ENCODE measurements around the gene DNASE1L1.
A peak's percentile ranks its signal among the peaks of the same experiment; 100 is the strongest.

The DNASE1L1 gene, protein sequence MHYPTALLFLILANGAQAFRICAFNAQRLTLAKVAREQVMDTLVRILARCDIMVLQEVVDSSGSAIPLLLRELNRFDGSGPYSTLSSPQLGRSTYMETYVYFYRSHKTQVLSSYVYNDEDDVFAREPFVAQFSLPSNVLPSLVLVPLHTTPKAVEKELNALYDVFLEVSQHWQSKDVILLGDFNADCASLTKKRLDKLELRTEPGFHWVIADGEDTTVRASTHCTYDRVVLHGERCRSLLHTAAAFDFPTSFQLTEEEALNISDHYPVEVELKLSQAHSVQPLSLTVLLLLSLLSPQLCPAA

DNA sequence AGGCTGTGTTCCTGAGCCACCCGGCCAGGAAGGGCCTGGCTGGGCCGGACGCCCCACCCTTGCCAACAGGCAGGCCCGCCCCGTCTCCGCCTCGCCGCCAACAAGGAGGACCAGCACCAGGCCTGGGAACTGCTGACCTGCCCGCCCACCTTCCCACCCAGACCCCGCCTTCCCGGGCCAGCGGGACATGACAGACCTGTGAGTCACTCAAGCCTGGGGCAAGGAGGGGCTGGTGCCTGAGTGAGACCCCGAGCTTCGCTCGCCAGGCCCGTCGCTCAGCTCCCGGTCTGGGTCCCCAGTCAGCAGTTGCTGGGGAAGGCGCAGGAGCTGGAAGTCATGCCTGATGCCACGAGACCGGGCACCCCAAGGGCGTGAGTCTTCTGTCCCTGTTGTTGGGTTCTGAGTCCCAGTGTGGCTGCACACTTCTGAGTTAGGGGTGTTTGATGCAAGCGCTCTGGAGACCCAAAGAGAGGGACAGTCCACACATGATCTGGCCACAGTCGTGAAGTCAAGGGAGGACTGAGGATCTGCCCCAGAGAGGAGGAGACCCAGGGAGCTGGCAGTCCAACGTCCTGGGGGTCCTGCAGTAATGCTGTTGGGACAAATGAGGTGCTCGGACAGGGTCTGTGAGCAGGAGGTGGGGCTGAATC, at the start of gene DNASE1L1:
Gene DNASE1L1 (minus strand): TSS at position 33 of the 650 bp plus-strand sequence. CDS start 3,686 bp downstream, outside the sequence.
- peak; percentile 93 for DNase-seq

DNA sequence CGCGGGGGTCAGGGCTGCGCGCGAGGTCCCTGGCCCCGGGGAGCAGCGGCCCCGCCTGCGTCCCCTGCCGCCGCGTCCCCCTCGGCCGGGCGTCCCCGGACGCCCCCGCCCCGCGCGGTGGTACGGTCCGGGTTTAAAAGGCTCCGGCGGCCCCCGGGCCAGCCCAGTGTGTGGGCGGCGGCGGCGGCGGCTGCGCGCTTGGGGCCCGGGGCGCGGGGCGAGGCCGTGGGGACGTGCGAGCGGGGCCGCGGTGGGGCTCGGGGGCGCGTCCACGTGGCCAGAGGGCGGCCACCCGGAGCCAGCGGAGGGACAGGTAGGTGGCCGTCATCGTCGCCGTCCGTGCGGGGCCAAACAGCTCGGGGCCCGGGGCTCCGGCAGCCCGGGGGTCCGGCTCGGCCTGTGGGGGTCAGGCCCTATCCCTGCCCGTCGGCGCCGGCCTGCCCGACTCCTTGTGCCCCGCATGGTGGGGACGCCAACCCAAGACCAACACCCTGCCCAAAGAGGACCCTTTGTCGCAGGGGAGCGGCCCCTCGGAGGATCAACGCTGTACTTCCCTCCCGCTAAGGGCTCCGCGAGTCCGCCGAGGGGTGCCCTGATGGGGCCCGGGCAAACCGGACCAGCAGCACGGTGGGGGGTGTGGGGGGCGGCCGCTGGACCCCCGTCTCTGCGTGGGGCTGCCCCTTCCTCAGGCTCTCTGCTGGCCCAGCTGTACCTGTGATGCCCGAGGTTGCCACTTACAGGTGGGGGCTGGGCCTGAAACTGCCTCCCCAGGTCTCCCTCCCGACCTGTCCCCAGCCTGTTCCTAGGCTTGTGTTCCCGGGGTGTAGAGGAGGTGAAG, 49.3 kb upstream of the DNASE1L1 start, which contains the start of gene PLXNA3:
Gene PLXNA3 (plus strand): TSS at position 166 of the 838 bp plus-strand sequence. CDS start 1,903 bp downstream, outside the sequence.
- DNase-seq = peak; percentile 29

DNA sequence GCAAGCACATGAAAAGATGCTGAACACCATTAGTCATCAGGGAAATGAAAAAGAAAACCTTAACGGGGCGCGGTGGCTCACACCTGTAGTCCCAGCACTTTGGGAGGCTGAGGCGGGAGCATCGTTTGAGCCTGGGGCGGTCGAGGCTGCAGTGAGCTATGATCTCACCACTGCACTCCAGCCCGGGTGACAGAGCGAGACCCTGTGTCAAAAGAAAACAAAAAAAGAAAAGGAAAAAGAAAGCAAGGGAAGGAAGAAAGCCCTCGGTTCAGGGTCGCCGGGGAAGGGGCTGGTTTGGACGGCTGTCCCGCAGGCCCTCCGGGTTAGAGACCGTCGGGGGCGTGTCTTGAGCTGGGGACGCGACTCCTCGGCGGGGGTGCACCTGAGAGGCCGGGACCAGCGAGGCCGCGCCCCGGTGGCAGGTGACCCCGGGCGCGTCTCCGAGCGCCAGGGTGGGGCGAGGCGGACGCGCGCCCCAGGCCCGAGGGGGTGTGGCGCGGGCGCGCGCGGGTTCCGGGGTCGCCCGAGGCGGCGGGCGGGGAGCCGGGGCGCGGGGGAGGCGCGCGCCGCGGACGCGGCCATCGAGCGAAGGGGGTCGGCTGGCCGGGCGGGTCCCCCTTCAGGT, 48.5 kb upstream of the DNASE1L1 start:
- DNase-seq = peak; percentile 18

DNA sequence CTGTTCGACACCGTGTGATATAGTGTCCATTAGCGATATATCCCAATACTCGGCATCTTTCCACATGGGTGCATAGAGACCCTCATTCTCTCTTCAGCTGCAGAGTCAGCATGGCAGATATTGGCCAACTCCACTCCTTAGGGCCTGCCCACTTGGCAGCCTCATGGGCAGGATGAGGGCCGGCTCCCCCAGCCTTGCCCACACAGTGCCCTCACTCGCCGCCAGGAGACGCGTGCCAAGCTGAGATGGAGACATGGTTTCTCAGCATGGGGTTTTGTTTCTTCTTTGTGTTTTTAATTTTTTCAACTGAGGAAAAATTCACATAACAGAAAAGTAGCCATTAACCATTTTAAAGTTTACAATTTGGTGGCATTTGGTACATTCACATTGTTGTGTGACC, 43.8 kb upstream of the DNASE1L1 start:
- DNase-seq = no peak

DNA sequence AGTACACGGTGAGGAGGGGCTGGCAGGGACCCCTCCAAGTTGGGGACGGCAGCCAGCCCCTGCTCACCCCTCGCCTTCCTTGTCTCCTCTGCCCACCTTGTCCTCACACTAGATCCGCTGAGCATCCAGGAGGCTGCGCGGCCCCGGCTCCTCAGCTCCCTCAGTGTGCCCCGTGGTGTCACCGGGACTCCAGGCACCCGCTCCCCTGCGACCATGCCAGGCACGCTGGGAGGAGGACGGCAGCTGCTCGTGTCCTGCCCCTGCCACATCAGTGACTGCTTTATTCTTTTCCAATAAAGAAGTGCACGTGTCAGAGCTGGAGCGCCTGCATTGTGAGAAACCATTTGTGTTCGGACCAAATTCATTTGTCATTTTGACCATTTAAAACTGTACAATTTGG, 41.3 kb upstream of the DNASE1L1 start:
- no peak for DNase-seq

DNA sequence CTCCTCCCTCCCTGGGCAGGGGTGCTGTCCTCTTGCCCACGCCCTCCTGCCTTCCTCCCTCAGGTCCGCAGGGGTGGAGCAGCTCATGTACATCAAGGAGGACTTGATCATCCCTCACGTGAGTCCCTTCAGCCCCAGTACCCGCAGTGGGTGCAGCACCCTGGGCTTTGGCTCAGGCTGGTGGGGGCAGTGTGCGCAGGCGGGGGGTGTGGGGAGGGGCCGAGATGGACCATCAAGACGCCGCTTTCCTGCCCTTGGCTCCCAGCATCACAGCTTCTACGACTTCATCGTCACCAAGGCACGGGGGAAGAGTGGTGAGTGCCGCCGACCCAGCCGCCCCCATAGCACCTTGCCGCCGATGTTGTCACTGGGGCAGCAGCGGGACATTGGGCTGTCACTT, 40.6 kb upstream of the DNASE1L1 start:
- no peak for DNase-seq

DNA sequence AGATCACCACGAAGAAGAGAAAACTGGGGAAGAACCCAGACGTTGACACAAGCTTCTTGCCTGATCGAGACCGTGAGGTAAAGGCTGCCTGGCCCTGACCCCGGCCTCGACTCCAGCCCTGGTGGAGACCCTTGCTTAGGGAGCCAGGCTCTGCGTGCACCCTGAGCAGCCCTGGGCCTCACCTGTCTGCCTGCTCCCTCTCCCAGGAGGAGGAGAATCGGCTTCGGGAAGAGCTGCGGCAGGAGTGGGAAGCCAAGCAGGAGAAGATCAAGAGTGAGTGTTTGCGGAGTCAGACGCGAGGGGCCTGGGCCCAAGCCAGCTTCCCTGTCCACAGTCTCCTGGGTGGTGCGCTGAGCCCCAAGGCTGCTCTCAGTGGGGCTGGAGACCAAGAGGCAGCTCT, 39.4 kb upstream of the DNASE1L1 start:
- DNase-seq = no peak

DNA sequence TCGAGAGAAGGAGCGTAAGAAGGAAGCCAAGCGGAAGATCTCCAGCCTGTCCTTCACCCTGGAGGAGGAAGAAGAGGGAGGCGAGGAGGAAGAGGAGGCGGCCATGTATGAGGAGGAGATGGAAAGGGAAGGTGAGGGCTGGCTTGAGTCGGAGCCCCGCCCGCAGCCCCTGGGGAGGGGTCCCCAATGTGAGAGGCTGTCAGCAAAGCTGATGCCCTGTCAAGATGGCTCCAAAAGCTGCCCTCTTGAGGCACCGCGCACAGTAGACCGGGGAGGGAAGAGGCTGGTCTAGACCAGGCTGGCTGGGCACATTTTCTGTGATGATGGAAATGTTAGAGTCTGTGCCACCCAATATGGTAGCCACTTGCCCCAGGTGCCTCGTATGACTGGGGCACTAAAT, 37.4 kb upstream of the DNASE1L1 start:
- no peak for DNase-seq

DNA sequence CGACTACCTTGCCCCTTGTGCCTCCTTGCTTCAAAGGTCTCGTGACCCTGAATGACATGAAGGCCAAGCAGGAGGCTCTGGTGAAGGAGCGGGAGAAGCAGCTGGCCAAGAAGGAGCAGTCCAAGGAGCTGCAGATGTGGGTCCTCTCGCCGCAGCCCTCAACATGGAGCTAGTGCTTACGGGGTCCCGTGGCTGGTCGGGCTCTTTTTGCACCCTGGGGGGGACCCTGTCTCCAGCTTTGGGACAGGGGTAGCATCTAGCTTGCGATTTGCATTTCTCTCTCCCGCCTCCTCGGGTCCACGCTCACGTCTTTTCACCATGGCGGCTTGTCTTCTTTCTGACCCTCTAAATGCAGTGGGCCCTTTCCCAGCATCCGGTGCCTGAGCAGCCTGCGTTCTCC, 36.7 kb upstream of the DNASE1L1 start:
- no peak for DNase-seq

DNA sequence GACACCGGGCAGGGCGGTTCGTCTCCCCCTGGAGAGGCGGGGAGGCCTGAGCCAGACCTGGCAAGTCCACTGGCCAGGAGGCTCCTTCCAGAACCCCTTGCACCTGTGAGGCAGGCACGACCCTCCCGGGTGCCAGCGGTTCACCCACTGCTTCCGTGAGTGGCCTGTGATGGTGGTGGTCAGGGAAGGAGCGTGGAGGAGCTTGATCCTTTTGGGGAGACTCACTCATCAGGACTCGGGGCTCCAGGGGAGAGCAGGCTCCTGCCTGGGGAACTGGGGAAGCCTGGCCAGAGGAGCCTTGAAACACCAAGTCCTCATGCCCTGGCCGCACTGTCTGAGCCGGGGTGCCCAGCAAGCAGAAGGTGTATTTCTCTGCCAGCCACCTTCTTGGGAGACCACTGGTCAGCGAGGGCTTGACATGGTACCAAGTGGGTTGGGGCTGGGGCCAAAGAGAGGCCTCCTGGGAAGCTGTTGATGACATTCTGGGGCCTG, 35.7 kb upstream of the DNASE1L1 start:
- DNase-seq = no peak

DNA sequence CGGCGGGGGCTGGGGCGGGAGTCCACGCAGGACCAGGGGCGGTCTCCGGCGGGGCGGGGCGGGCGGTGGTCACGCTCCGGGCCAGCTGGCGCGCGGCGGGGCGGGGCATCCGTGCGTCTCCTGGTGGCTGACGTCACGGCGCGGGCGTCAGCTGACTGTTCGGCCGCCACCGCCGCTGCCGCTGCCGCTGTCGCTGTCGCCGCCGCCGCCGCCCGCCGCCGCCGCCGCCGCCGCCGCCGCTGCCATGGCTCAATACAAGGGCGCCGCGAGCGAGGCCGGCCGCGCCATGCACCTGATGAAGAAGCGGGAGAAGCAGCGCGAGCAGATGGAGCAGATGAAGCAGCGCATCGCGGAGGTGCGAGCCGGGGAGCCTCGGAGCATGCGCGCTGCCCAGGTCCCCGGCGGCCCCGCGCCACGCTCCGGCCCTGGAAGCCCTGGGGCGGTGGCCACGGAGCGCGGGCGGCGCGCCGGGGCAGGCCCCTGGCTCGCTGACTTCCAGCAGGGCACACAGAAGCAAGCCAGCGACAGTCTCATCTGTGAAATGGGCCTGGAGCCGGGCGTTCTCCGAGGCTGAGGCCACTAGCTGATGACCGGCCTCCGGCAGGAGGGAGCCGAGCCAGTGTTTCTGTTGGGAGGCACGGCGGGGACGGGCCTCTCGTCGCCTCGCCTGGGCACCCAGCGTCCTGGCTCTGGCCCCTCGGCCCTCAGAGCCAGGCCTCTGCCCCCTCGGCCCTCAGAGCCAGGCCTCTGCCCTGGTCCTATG, 35.1 kb upstream of the DNASE1L1 start, which contains the start of gene FAM50A:
Gene FAM50A (plus strand): TSS at position 150 of the 763 bp plus-strand sequence. CDS start 95 bp downstream, at position 245.
- DNase-seq = peak; percentile 65

DNA sequence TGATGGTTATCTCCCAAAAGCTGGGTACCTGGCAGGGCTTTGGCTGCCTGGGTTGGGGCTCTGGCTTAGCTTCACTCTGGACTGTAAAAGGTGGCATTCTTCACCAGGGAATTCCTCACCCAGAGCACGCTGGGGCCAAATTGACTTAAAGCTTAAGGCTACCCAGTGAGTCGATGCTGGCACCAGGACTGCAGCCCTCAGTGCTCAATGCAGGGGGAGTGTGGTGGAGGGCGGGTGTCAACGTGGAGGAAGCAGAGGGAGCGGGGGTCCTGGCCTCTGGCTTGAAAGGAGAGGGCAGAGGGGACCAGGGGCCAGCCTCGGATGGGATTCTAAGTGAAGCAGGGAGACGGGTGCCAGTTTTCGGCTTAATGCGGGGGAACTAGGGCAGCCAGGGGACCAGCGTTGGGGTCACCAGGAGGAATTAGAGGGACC, 34.4 kb upstream of the DNASE1L1 start:
- DNase-seq = peak; percentile 27

DNA sequence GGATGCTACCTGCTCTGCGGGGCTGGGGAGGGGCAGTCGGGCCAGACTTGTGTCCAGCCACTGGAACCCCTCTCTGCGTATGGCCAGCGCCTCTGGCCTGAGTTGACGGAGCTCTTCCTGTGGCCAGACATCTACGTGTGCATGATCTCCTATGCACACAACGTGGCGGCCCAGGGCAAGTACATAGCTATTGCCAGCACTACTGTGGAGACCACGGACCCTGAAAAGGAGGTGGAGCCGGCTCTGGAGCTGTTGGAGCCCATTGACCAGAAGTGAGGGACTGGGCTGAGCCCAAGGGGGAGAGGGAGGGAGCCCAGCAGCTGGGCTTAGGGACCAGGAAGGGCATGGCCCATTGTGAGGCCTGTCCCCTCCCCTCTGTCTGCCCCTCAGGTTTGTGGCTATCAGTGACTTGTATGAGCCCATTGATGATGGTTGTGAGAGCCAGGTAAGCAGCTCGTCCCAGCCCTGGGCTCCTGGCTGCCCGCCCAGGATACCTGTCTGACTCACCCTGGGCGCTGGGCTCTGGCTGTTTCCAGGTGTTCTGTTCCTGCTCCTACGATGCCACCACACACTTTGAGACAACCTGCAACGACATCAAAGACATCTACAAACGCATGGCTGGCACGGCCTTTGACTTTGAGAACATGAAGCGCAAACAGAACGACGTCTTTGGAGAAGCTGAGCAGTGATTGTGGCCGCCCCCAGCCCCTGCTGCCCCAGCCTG, 33.1 kb upstream of the DNASE1L1 start:
- DNase-seq = no peak

DNA sequence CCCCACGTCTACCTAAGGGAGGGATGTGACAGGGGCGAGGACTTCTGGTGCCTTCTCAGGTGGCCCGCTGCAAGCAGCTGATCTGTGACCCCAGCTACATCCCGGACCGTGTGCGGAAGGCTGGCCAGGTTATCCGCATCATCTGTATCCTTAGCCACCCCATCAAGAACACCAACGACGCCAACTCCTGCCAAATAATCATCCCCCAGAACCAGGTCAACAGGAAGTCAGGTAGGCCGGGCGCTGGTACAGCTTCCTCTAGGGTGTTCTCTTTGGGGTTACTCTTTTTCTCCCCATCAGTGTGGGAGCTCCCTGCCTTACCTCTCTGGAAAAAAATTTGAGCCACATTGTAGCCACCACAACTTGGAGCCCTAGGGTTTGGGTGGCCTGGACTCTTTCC, 32.5 kb upstream of the DNASE1L1 start:
- DNase-seq = no peak

DNA sequence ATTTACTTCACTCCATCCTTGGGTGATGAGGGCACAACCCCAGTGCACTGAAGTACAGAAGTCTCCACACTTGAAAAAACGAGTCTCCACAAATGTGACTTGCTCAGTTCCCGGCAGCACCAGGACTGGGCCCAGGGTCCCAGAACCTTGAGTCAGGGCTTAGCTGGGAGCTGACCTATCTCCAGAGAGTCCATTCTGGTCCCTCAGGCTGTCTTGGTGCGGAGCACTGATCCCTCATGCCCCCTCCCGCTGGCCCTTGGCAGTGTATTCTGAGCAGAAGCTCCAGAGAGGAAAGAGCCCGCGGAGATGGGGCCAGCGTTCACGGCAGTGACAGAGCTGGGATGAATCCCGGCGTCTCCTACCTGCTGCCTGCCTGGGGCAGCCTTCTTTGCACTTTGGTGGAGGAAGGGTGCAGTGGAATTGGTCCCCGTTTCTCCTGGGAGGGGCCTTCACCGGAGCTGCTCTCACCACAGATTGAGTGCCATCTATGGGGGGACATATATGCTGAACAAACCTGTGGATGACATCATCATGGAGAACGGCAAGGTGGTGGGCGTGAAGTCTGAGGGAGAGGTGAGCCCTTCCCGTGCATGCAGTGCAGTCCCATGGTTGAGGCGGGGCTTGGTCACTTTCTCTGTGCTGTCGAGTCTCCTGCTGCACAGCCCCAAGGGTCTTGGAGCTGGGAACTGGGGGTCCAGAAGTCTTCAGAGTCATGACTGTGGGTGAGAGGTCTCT, 31.7 kb upstream of the DNASE1L1 start:
- DNase-seq = no peak

DNA sequence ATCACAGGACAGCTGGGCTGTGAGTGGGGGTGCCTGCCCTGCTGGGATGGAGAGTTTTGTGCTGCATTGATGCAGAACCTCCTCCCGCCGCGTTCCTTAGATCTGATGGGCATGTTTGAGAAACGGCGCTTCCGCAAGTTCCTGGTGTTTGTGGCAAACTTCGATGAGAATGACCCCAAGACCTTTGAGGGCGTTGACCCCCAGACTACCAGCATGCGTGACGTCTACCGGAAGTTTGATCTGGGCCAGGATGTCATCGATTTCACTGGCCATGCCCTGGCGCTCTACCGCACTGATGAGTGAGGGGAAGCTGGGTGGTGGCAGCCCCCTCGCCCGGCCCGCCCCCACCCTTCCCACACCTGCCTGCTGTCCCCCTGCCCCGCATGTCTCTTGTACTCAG, 30.8 kb upstream of the DNASE1L1 start:
- DNase-seq = no peak

DNA sequence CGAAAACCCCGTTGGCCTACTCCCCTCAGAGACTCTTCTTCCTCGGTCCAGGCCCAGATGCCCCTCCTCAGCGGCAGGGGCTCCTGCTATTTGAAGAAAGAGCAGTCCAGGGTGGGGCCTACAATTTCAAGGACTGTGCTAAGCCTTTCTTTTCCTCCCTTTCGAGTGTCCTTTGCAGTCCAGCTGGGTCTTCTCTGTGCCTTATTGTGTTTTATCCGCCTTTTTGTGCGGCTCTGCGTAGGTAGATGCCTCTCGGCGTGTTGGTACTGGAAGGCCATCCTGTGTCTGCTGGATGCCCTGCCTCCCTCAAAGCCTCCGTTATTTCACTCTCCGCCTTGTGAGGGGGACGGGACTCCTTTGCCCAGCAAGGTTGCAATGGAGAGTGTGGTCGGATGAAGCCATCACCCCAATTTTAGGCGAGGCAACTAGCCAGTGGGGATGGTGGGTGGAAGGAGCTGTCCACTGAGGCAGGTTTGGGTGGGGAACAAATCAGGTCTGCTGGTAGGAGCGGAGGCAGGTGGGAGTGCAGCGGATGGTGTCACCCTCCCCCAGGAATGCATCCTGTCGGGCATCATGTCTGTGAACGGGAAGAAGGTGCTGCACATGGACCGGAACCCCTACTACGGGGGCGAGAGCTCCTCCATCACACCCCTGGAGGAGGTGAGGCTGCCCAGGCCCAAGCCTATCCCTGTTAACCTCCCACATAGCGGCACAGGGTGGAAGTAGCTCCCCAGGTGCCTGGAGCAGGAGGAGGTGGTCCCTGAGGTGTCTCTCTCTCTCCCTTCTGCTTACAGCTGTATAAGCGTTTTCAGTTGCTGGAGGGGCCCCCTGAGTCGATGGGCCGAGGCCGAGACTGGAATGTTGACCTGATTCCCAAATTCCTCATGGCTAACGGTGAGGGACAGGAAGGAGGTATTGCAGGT, 29.2 kb upstream of the DNASE1L1 start:
- DNase-seq = no peak

DNA sequence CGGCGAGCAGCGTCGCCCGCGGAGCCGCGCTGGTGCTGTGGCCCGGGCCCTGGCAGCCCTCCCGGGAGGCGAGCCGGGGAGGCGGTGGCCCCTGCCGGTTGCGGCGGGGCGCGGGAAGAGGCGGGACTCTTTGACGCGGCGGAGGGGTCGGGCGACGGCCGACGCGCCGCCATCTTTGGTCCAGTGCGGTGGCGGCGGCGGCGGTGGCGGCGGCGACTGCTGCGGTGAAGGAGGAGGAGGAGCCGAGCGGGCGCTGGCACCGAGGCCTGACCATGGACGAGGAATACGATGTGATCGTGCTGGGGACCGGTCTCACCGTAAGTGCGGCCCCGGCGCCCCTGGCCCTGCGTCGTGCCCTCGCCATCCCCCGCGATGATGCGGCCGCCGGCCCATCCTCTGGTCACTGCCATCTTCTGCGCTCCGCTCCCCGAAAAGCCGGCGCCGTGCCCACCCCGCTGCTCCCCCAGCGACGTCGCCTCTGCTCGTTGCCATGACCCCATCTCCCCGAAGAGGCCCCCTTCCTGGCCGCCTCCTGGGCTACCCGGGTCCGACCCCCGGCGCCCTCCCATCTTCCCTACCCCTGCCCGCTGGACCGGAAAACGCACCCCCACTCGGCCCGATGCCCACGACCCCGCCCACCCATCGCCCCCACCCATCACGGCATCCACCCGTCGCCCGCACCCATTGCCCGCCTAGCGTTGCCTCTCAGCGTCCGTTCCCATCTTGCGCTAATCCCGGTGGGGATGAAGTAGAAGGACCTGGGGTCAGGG, 28.1 kb upstream of the DNASE1L1 start, which contains the start of gene GDI1:
Gene GDI1 (plus strand): TSS at position 172 of the 770 bp plus-strand sequence. CDS start 101 bp downstream, at position 273.
- peak; percentile 64 for DNase-seq

All from EL (cell line).